NCI-H128 (cell line): ENCODE results near the gene PRKCI.
"Not testable (repeated sequence)": the region's sequence is repeated elsewhere in the genome, so short reads cannot be mapped to it uniquely, and the experiment has no call there.

Source experiments
- DNase-seq: peaks from one replicate; lab custom pipeline; 2025; ENCODE audit not compliant: unreplicated experiment; lab: John Stamatoyannopoulos, UW

Gene PRKCI

DNA sequence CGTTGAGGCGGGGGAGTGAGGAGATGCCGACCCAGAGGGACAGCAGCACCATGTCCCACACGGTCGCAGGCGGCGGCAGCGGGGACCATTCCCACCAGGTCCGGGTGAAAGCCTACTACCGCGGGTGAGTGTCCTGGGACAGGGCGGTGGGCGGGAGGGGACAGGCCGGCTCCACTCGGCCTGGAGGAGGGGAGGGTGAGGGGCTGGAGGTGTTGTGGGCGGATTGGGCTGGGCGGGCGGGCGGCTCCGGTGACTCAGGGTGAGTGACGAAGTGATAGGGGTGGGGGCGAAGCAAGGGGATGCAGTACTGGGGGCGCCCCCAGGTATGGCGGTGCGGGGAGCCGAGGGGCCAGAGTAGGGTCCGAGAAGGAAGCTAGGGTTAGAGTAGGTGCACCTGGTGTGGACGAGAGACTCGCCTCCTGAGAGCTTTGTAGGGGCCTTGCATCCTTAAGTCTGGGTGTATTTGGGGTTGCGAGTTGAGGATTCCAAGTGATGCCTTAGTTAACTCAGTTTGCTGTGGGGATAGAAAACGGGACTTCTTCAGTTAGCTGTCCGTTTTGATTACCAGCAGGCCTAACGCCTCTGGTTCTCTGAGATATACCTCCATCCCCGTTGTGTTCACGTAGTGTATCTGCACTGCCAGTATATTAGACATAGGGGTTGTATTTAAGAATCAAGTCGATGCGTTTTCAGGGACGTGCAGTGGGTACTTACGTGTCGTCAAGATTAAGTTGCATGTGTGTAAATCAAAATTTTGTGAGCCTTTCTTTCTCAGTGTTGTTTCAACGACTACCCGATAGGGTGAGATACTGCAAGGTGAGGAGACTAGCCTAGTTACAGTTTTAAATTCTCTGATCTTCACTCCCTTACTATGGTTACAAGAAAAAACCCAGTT, 670 bp downstream of the PRKCI start:
- no peak for DNase-seq

DNA sequence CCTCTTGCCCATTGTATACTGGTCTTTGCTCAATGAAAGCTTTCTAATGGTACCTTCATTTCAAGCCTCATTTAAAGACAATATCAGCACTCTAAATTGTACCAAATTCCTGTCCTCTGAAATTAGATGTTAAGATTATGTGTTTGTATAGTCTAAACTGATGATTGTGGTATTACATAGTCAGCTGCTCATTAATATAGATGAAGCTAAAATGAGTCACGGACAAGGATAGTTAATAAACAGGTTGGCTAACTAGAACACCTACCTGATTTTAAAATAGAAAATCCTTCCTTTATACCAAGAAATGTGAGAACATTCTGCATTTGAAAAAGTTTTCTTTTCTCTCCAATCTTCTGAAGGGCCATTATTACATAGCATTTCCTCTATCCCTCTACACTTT, 2.9 kb downstream of the PRKCI start:
- DNase-seq = no peak

DNA sequence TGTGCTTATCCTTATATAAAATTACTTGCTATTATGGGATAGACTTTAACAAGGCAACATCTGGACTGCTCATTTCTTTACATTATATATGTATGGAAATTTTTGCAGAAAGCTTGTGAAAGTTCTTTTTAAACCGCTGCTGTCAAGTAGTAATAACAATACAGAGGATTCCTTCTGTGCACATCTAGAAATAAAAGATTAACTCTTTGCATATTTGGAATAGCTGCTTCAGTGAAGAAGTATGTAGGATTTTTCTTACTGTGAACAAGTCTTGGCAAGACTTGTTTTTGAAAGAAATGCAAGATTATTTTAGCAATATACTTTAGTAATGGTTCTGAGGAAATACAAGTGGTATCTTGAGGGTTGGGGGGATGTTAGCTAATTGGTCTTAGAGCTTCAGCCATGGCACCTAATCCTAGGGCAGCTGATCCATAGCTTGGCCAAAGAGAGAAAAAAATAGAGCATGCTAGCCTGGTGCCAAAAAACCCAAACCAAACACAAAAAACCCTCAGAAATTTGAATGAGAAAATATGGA, 4.3 kb downstream of the PRKCI start:
- no peak for DNase-seq

DNA sequence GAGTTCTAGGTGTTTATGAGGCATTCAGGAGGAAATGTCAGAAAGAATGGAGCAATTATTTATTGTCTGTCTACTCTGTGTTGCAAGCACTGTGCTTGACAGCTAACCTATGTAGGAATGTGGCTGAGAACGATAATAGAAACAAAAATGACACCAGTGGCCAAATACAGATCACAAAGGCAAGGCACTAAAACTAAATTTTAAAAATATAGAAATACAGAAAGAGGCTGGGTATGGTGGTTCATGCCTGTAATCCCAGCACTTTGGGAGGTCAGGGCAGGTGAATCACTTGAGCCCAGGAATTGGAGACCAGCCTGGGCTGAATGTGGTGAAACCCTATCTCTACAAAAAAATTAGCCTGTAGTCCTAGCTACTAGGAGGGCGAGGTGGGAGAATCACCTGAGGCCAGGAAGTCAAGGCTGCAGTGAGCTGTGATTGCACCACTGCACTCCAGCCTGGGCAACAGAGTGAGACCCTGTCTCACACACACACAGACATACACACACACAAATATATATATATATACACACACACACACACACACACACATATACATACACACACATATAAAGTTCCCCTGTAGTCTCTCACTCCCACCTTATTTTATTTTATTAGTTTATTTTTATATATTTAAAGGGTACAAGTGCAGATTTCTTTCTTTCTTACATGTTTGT, 6.0 kb downstream of the PRKCI start:
- no peak for DNase-seq

DNA sequence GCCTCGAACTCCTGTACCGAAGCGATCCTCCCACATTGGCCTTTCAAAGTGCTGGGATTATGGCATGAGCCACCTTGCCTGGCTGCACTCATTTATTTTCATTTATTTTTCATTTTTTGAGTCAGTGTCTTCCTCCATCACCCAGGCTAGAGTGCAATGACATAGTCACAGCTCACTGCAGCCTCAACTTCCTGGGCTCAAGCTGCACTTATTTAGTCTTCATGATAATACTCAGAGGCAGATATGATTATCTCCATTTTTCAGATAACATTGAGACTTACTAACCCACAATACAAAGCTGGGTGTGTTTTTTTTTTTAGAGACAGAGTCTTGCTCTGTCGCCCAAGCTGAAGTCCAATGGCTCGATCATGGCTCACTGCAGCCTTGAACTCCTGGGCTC, 10.0 kb downstream of the PRKCI start:
- DNase-seq = no peak

DNA sequence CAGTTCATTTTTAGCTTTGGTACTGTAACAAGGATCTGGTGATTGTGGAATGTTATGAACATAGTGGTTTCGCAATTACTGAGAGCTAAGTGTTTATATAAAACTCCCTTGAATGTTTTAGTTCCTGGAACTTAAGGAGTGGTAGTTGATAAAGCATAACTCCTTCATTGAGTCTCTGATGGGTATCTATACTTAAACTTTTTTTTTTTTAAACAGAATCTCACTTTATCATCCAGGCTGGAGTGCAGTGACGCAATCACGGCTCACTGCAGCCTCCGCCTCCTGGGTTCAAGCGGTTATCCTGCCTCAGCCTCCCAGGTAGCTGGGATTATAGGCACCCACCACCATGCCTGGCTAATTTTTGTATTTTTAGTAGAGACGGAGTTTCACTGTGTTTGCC, 11.3 kb downstream of the PRKCI start:
- no peak for DNase-seq

DNA sequence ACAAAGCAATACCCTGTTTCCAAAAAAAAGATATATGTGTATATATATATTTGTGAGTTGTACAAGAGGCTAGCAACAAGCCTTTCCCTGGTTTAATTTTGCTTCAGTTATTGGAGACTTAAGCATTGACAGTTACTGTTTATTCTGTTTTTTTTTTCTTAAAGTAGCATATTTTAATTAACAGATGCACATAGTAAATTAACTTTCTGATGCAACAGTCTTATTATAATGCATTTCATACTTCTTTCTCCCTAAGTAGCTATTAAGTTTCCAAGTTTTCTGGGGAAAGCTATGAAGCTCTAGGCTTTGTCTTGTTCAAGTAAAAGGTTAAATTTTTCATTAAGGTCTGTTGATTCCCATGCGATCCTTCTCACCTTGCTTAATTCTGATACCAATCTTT, 17.9 kb downstream of the PRKCI start:
- DNase-seq = no peak

DNA sequence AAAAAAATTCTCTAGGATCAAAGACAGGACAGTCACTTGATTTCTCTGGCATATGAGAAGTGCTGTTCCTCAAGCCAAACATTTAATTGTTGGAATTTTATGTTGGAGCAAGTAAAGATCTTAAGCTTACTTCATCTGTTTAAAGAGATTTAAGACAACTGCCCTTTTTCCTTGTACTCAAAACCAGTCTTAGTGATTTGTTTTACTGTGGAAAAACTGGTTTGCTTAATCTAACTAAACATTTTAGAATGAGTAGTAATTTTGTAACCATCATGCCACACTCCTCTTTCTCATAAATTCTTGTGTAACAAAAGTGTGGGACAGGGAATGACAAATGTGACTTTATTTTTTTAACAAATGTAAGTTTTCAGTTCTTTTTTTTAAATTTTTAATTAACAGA, 18.4 kb downstream of the PRKCI start:
- DNase-seq = no peak

DNA sequence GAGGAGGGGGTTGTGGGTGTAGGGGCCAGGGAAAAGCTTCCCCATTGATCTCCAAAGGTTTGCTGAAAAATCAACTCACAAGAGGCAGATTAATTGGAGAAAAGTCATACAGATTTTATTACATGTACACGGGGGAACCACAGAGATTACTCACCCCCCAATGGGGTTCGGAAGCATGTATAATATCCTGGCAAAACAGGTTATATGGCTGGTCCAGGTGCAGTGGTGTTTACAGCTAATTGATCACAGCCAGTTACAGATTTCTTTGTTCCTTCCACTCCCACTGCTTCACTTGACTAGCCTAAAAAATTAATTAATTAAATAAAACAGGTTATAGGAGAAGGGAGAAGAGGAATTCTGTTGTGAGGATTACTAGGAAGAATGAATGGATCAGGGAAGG, 22.4 kb downstream of the PRKCI start:
- no peak for DNase-seq

DNA sequence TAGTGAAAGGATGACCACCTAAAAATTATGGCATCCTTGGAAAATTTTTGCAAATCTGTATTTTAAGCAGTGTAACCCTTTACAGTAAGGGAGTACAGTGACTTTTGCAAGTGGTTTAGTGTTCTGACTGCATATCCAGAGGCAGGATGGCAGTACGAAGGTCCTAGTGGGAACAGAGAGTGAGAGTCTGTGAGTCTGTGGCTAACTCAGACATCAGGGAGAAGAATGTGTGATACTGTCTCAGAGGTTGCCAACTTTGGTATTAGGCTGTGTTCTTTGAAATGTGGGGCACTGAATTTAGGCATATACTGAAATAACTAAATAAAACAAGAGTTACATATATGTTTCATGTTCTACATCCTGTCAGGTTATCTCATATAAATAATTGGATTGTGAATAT, 25.7 kb downstream of the PRKCI start:
- DNase-seq = no peak

DNA sequence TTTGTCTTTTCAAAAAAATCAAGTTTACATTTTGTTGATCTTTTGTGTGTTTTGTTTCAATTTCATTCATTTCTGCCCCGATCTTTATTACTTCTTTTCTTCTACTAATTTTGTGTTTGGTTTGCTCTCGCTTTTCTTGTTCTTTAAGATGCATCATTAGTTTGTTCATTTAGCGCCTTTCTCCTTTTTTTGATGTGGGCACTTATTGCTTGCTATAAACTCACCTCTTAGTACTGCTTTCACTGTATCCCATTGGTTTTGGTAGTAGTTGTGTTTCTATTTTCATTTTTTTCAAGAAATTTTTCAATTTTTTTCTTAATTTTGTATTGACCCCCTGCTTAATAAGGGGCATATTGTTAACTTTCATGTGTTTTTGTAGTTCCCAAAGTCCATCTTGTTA, 34.4 kb downstream of the PRKCI start:
- no peak for DNase-seq

DNA sequence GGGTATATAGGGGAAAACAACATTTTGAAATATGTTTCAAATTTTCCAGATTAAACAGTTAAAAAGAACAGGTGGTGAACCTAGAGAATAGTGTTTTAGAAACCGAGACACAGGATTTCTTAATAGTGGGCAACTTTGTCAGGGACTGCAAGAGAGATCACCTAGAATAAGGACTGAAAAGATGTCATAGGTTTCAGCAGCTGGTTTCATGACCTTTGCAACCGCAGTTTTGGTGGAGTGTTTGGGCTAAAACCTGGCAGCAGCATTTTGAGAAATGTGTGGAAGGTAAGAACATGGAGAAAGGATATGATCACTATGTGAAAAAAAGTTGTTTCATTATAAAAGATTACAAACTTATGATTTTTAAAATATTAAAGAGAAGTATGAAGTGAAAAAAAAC, 34.9 kb downstream of the PRKCI start:
- no peak for DNase-seq

DNA sequence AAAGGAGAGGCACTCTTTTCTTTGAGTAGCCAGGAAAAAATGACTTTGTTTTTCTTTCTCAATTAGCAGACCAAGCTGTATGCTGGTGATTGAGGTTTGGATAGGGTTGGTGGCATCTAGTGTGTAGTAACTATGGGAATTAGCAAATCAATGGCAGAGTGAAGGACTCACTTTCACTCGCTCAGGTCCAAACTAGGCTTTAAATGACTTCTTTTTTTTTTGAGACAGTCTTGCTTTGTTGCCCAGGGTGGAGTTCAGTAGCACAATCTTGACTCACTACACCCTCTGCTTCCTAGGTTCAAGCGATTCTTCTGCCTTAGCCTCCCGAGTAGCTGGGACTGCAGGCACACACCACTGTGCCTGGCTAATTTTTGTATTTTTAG, 35.9 kb downstream of the PRKCI start:
- no peak for DNase-seq

DNA sequence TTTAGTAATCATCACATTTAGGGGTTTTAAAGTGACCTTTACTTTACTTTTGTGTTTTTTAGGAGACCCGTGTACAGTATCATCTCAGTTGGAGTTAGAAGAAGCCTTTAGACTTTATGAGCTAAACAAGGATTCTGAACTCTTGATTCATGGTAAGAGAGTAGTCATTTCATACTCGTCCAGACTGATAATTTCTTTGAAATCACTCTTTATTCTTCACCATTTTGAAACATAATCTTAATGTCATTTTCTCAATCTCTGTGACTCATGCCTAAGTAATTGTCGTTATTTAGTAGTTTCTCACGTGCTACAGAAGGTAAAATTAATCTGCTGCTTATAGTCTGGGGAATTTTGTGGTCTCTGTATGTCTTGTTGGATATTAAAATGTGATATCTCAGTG, 37.7 kb downstream of the PRKCI start:
- DNase-seq = no peak

DNA sequence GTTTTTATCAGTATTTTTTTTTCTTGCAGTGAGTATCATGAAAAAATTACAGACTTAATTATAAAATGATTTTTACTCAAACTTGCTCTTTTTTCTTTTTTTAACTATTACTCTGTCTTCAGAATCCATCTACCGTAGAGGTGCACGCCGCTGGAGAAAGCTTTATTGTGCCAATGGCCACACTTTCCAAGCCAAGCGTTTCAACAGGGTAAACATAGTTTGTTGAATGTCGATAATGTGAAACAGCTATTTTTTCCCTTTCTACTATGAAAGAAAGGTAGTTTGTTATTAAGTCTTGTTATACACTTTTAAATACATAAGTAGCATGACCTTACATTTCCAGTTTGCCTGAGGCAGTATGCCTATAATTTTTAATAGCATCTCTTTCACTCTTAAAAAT, 45.6 kb downstream of the PRKCI start:
- no peak for DNase-seq

DNA sequence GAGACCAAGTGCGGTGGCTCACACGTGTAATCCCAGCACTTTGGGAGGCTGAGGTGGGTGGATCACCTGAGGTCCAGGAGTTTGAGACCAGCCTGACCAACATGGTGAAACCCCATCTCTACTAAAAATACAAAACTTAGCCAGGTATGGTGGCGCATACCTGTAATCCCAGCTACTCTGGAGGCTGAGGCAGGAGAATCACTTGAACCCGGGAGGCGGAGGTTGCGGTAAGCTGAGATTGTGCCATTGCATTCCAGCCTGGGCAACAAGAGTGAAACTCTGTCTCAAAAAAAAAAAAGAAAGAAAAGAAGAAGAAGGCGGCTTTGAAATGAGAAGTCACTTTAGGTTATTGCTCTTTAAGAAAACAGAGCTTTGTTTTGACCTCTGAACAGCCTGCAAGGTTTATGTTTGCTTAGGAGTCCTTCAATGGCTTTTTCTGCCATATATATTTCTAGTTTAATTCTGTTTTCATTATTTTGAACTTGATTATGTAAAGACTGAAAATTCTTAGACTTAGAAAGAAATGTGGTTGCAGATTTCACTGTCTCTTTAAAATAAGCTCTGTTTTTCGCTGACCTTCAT, 47.5 kb downstream of the PRKCI start:
- DNase-seq = not testable (repeated sequence)

DNA sequence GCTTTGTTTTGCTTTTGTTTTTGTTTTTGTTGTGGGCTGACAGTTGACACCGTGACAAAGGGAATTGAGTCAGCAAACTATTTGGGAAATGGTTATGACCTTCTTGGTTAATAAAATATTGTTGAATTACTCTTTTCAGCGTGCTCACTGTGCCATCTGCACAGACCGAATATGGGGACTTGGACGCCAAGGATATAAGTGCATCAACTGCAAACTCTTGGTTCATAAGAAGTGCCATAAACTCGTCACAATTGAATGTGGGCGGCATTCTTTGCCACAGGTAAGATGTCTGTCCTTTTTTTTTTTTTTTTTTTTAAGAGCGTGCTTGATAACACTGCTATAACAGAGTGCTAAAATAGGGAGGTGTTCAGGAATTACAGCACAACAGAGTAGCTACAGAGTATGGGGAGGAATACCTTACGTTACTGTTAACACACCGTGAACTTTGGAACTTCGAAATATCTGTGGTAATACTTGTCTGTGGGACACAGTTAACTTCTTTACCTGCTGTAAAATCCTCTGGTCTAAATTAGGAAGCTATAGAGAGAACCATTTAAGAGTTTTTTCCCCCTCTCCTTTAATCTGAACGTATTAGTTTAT, 48.2 kb downstream of the PRKCI start:
- DNase-seq = no peak

DNA sequence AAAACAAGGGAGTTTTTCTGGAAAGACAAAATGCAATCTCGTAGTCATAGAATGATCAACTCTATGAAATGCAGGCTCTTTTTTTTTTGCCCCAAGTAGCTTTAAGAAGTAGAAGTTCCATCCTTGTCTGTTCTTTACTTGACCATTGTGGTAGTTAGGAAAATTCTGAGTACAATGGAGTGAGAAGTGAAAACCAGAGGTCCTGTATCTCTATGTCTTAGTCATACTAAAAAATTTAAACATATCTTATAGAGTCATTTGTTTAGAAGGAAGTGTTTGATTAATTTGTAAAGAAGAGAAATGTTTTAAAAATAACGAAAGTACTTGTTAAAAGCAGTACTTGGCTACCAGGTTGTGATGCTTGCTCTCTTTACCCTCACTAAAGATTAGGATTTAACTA, 52.4 kb downstream of the PRKCI start:
- no peak for DNase-seq

DNA sequence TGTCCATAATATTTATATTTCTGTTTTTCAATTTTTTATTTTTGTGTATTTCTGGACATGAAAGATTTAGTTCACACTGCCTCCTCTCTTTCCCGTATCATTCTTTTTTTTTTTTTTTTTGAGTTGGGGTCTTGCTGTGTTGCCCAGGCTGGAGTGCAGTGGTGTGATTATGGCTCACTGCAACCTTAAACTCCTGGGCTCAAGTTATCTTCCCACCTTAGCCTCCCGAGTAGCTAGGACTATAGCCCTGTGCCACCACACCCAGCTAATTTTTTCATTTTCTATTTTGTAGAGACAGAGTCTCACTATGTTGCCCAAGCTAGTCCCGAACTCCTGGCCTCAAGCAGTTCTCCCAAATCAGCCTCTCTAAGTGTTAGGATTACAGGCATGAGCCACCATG, 53.6 kb downstream of the PRKCI start:
- DNase-seq = no peak

DNA sequence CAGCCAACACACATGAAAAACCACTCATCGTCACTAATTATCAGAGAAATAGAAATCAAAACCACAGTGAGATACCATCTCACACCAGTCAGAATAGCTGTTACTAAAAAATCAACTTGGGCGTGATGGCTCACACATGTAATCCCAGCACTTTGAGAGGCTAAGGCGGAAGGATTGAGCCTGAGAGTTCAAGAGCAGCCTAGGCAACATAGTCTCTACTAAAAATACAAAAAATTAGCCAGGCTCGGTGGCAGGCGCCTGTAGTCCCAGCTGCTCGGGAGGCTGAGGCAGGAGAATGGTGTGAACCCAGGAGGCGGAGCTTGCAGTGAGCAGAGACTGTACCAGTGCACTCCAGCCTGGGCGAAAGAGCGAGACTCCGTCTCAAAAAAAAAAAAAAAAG, 55.1 kb downstream of the PRKCI start:
- DNase-seq = not testable (repeated sequence)

DNA sequence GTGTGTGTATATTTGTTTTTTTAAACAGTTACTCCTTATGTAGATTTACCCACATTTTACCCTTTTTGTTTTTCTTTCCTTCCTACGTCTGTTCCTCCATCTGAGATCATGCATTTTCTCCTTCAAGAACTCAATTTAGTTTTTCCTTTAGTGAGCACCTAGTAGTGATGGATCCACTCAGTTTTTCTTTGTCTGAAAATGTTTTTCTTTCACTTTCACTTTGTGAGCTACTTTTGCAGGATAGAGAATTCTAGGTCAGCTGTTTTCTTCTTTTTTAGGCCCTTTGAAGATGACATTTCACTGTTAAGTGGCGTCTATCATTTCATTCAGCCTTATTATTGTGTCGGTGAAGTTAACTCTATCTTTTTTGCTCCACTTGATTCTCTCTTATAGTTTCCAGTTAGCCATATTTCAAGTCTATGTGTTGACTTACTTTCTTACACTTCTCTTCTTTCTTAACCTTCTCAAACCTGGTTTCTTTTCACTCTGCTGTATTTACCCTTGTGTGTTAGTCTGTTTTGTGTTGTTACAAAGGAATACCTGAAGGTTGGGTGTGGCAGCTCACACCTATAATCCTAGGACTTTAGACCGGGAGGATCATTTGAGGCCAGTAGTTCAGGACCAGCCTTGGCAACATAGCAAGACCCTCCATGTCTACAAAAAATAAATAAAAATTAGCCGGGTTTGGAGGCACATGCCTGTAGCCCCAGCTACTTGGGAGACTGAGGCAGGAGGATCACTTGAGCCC, 55.8 kb downstream of the PRKCI start:
- DNase-seq = no peak
